HG03565 (cell line): ENCODE results near the gene TMPRSS13.
"Not testable (repeated sequence)": the region's sequence is repeated elsewhere in the genome, so short reads cannot be mapped to it uniquely, and the experiment has no call there.

Experiments
- ATAC-seq: cut with Tn5 transposase; IDR thresholded peaks from one replicate; pipeline ENCODE4 v1.9.1; 2021; ENCODE audit warnings: mild to moderate bottlenecking, moderate library complexity; ENCODE audit not compliant: unreplicated experiment

Gene TMPRSS13

DNA sequence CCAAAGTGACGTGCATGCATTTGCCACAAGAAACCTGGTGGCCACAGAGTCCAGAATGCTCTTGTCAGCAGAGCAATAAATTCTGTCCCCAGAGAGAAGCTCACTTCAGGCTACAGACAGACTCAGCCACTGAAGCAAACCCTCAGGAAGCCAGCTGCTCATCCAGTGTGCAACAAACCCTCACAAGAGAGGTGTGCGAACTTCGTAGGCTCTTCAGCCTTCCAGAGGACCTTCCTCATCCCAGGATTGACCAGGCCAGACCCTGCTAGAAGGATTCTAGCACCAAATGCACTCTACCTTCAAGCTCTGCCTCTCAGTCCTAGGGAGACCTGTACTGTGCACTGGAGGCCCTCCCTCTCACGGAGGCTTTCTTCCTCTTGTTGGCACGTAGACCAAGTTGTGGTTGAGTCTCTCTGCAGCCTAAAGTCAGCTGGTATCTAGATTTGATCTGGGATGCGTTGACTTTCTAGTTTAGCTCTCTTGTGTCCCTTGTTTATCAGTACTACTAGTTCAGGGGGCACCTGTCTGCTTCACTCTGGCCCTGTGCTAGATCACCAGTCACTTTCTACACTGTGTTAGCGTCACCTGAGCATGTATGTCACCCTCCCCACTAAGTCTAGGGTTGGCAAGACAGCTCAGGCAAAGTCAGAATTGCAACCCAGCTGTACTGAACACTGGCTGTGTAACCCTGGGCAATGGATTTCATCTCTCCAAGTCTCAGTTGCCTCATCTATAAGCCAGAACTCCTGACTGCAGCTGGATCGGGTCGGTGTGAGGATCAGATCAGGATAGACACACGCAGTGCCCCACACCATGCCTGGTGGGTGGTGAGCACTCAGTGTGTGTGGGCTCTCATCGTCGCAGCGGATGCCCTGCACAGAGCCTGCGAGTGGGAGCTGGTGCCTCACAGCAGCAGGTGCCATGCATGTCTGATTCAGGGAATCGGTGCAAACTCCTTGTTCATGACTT, 22.1 kb upstream of the TMPRSS13 start:
- ATAC-seq = no peak

DNA sequence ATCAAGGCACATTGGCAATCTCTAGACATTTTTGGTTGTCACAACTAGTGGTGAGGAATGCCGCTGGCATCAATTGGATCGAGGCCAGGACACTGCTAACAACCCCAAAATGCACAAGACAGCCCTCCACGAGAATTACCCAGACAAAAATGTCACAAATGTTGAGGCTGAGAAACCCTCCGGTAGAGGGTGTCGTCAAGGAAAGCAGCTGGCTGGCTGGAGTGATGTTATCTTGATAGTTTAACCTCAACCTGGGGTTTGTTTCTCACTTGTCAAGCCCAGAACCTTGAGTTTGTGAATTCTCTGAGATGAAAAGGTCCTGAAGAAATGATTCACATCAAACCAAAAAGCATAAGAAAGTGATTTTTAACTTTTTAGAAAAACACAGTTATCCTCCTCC, 21.1 kb upstream of the TMPRSS13 start:
- ATAC-seq = no peak

DNA sequence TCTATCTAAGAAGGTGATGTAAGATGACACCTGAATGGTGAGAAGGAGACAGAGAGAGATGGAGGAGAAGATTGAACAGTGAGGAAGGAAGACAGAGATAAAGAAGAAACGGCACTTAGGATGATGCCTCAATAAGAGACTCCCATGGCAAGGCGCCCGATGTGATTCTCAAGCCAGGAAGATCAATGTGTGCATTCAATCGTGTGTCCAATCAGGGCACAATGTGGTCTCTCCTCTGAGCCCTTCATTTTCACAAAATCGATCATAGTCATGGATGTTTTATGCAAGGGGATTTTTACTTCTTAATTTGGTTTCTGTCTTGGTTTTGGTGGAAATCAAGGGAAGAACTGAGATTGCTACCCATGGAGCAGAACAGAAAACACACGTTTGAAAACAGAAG, 19.9 kb upstream of the TMPRSS13 start:
- no peak for ATAC-seq

DNA sequence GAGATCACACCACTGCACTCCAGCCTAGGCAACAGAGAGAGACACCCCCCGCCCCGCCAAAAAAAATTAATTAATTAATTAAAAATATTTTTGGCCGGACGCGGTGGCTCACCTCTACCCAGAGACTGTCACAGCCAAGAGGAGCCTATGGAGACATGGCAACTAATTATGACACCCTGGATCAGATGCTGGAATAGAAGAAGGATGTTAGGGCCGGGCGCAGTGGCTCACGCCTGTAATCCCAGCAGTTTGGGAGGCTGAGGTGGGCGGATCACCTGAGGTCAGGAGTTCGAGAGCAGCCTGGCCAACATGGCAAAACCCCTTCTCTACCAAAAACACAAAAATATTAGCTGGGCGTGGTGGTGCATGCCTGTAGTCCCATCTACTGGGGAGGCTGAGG, 19.3 kb upstream of the TMPRSS13 start:
- not testable (repeated sequence) for ATAC-seq

DNA sequence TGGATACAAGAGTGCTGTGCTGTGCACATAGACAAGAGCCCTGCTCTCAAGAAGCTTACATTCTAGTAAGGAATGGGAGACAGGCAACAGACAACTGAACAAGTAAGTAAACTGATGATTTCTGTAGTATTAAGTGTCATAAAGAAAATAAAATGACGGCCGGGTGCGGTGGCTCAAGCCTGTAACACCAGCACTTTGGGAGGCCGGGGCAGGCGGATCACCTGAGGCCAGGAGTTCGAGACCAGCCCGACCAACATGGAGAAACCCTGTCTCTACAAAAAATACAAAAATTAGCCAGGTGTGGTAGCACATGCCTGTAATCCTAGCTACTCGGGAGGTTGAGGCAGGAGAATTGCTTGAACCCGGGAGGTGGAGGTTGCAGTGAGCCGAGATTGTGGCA, 18.5 kb upstream of the TMPRSS13 start:
- not testable (repeated sequence) for ATAC-seq

DNA sequence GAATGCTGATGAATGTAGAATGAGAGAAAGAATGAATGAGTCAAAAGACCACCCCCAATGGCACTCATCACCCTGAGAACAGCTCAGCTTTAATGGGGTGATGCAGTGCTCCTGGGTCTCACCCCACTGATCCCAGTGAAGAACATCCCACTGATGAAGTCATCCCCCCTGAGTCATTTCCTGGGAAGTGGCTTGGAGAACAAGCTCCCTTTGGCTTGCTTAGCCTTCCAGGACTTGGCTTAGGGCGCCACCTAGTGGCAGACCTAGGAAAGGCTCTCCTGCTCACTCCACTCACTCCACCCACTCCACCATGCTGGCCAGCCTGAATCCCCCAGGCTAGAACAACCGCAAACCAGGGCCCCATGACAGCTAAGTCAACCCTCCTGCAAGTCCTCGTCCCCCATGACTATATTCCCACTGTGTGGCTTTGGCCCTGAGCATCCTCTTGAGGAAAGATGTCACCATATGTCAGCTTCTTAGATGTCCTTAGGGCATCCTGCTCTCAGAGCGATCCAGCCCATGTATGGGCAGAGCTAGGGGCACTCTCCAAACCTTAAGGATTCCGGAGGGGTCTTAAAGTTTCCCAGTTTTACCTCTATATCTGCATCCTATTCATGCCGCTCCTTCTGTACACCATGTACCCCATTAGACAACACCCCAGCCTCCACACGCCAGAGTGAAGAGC, 17.8 kb upstream of the TMPRSS13 start:
- ATAC-seq = no peak

DNA sequence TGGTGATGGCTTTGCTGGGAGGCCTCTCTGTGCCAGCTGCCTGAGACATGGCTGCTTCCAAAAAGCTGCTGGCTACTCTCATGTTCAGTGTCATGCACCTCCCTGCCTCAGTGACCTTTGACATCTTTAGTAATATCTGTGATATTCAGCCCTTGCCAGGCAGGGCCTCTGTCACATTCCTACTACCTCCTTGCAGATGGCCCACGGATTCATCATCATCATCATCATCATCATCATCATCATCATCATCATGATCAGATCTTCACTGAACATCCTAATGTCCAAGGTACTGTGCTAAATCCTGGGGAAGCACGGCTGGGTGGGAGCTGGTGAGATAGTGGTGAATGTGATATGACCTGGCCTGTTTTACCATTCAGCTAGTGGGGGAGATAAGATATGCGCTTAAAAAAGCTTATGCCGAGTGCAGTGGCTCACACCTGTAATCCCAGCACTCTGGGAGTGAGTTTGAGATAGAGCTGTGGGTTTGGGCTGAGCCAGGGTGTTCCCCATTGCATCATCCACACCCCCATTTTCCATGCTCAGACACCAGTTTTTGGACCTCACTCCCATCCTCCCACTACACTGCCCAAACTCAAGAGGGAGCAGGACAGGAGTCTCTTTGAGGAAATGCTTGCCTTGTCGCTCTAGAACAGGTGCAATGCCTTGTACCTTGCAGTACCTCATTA, 17.1 kb upstream of the TMPRSS13 start:
- no peak for ATAC-seq

DNA sequence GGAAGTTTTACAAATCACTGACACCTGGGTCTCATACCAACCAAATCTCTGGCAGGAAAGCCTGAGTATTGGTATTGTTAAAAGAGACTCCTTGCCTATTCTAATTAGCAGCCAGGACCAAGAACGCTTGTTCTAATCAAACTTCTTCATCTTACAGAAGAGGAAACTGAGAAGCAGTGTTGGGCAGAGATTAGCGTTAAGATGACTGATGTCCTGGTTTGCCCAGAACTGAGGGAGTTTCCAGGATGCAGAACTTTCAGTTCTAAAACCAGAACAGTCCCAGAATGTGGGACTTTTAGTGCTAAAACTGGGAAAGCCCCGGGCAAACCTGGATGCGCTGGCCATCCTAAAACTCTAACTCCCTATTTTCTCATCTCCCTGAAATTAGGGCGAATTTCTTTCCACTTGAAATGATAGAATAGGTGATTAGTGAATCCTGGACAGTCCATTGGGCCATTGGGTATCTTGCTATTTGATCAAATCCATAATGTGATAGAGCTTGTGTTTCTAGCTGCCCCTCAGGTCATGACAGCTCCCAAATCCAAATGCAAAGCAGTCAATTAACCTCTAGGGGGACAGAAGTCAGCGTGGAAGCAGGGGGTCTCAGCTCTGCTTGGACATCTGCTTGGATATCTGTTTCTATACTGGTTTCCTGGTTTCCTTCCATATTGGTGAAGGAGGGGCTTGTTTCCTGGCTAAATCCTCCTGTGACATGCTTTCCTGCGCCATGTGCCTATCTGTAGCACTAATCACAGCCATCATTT, 16.0 kb upstream of the TMPRSS13 start:
- ATAC-seq = no peak

DNA sequence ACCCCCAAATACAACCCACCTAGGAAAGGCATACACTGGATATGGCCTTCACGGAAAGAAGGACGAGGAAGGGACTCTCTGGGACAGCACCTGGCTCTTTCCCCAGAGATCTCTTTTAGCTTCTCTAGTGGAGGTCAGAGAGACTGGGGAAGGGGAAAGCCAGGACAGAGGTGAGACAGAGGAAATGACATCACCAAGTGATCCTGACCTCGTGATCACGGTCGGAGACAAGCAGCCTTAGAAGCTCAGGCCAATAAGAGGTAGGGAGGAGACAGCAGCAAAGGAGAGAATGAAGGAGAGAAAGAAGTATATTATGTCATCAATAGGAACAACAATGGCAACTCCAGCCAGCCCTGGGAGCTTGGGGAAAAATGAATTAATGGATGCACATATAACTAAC, 15.4 kb upstream of the TMPRSS13 start:
- no peak for ATAC-seq

DNA sequence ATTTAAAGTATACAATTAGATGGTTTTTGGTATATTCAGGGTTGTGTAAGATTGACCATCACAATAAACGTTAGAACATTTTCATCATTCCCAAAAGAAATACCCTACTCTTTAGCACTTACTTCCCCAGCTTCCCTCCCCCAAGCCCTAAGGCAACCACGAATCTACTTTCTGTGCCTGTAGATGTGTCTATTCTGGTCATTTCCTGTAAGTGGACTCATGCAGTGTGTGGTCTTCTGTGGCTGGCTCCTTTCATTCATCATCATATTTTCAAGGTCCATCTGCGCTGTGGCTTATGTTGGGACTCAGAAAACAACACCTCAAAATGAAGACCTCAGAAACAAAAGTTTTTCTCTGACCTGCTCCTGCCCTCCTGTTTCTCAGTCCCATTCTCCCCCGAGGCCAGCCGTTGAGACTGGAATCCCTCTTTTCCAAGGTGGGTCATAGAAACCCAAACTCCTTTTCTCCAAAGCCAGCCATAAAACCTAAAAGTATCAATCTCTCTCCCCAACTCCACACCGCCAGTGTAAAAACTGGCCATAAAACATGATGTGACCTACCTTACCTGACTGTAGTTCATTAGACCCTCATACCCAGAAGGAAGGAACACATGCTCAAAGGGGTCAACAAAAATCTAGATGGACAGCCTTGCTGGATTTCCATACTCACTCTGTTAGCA, 12.9 kb upstream of the TMPRSS13 start:
- ATAC-seq = no peak

DNA sequence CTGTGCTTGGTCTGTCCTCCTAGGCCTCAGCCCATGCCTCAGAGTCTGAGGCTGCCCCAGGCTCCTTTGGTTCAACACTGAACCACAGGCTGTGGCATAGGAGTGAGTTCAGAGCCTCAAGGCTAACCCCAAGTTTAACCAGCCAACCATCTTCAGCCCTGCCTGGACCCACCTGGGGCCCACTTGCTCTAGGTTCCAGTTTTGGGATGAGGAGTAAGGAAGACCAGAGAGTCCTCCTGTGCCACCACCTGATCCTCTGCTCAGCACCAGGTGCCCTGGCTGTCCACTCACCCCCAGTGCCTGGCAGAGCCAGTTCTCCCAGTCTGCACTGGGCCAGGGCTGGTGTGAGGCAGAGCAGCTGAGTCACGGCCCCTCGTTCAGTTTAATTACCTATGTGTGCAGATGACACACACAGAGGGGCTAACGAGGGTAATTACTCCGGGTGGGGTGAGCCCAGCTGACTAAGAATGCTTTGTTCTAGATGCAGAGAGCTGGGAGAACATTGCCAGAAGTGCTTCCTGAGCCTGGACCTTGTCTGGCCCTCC, 12.0 kb upstream of the TMPRSS13 start:
- ATAC-seq = no peak

DNA sequence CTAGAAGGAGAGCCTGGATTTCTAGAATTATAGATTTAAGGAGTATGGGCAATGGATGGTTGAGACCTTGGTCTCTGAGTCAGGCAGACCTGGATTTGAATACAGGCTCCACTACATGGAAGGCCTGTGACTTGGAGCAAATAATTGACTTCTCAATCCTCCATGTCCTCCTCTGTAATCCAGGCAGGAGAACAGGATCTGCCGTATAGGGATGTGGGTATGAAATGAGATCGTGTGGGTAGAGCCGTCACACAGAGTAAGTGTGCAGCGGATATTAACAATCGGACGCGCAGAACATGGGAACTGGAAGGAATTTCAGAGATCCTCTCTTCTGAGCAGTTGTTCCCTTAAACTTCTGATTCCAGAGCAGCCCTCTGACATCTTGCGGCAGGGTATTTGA, 11.5 kb upstream of the TMPRSS13 start:
- no peak for ATAC-seq

DNA sequence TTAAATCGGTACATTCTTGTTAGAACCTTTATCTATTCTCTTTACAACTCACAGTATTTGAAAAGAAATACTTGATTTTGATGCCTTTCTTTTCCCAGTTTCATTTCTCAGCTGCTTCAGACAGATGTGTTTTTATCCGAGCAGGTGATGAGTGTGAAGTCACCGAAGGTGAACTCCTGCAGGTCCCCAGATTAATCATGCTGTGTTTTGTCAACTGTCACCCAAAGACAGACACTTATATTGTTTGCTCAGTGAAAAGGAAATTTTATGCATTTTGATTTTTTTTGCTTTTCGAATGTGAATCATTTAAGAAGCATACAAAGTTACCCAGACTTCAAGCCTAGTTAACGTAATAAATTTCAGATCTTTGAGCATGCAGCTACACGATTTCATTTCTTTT, 7.8 kb upstream of the TMPRSS13 start:
- no peak for ATAC-seq

DNA sequence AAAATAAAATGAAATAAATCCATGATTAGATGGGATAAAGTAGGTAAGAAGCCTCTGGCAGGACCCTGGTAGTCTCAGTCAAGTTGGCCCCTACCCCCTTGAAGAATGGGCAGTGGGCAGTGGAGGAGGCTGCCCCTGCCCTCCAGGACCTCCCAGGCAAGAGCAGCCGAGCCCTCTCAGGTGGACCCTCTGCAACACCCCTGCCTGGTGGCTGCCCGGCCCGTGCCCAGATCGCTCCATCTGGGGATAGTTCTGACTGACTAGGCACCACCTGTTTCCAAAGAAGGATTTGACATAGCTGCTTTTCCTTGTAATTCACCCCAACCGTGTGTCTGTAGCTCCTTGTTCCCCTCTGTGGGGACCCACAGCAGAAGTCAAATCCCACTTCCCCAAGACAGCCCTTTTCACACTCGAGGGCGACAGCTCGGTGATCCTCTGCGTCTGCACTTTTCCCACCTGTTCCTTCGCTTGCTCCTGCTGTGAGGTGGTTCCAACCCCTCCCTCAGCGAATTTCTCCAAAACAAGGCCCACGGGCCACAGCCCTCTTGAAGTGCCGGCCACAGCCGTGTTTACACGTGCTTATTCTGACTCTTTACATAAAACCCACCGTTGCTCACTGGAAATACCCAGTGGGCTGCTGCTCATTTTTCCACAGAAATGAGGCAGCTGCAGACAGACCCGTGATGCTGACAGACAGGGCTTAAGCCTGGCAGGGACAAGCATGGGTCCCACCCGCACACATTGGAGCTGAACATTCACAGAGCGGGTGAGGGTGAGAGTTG, 5.5 kb upstream of the TMPRSS13 start:
- no peak for ATAC-seq

DNA sequence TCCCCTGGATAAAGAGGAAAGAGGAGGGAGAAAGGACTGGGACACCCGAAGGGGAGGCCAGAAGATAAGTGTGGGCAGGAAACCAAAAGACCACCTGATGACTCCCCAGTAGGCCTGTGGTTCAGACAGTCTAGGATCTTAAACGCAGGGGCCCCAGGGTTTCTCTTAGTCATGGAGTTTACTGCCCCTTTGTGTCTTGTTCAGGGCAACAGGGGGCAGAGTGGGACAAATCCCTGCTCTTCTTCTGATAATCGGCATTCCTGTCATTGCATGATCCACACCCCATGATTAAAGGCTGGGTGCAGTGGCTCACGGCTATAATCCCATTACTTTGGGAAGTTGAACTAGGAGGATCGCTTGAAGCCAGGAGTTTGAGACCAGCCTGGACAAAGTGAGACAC, 4.7 kb upstream of the TMPRSS13 start:
- no peak for ATAC-seq

DNA sequence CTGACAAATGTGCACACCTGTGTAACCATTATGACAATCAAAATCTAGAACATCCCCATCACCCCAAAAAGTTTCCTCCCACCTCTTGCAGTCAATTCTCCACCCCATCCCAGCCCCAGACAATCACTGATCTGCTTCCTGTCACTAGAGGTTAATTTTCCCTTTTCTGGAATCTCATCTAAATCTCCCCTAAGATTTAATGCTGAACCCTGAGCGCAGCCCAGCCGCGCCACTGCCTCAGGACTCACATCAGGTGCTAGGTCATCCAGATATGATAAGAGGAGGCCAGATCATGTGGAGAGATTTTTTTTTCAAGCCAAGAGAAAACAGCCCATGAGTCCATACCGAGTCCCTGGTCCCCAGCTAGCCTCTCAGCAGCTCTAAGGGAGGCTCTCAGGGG, 4.3 kb upstream of the TMPRSS13 start:
- no peak for ATAC-seq

DNA sequence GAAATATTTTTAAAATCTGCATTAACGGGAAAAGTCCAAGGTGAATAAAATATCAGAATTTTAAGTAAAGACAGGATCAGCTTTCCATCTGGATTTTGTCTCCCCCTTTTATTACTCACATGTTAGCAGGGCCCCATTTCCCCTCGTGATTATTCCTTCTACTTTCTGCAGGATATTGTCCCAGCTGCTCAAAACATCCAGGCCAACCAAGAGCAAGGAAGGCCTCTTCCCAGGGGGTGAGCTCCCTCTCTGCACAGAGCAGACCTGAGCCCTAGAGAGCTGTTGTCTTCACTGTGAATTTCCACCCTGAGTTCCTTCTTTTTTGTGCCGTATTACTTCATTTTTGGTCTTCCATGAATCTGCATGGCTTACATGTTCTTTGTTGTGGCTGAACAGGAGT, 3.7 kb upstream of the TMPRSS13 start:
- no peak for ATAC-seq

DNA sequence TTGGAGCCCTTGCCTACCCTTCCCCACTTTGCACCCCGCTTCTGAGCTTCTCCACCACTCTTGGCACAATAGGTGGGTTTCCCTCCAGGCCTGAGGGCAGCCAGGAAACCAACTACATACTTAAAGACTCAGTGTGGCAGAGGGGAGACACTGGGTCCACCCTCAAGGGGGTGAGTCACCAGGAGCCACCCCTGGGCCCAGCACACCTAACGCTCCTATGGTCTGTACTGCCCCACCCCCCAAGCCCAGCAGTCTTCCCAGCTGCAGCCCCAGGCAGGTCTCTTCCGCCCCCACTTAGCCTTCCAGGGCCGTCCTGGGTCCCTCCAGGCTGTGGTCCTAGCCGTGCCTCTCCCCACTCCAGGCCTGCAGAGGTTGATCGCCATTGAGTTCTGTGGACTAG, 3.2 kb upstream of the TMPRSS13 start:
- no peak for ATAC-seq

DNA sequence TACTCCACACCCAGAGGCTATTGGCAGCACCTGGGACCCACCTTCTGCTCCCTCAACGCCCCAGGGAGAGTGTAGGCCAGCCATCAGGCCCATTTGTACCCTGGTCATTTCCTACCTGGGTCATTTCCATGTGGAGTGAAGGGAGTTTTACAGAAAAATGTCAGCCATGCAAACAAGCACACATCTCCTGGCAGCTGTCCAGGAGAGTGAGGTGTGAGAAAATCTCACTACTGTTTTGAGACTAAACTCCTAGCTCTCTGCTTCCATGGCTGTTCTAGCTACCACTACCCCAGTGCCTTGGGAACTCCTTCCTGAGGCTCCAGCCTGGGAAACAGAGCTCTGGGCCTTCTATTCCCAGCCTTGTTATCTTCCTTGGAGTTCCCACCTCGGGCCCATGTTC, 2.8 kb upstream of the TMPRSS13 start:
- ATAC-seq = peak; percentile 56
